Esophagus muscularis mucosa (tissue), 4 donors: Measurements from ENCODE around the gene UCN2. TPM values are rescaled to one million over a fixed set of nuclear protein-coding genes. Genes with fewer than 3 reads are reported as not detected.

Source experiments
- DNase-seq: peaks from one replicate; pipeline ENCODE4 v3.0.0-alpha.2; 2017; ENCODE audit errors: extremely low spot score
- H3K27ac ChIP-seq, 4 donors: fragments of 200-600 bp; sonication (generic); replicated peaks in 1 of 4; 1 replicate in 3 of 4; 2 replicates in 1 of 4; pipeline ENCODE4 v1.5.1; 2016 to 2019; ENCODE audit warnings: mild to moderate bottlenecking in 1 of 4
- H3K27me3 ChIP-seq, 4 donors: fragments of 200-600 bp; sonication (generic); one replicate each; pipeline versions ENCODE4 v1.5.1 to v1.6.0; 2016 to 2019
- H3K36me3 ChIP-seq, 4 donors: fragments of 200-600 bp; sonication (generic); one replicate each; pipeline ENCODE4 v1.5.1; 2016 to 2019
- H3K4me1 ChIP-seq, 4 donors: fragments of 200-600 bp; sonication (generic); one replicate each; pipeline ENCODE4 v1.5.1; 2016 to 2019
- H3K4me3 ChIP-seq, 4 donors: fragments of 200-600 bp; sonication (generic); 1 replicate in 2 of 4; 2 replicates in 2 of 4; pipeline ENCODE4 v1.5.1; 2016 to 2019; ENCODE audit warnings: mild to moderate bottlenecking in 4 of 4, moderate library complexity in 1 of 4
- H3K9me3 ChIP-seq, 4 donors: fragments of 200-600 bp; sonication (generic); 1 replicate in 3 of 4; 2 replicates in 1 of 4; pipeline ENCODE4 v1.5.1; 2016 to 2019
- CTCF ChIP-seq, 3 experiments: fragments of 200-600 bp in 2 of 3; fragments of 450-650 bp in 1 of 3; sonication (generic) in 2 of 3; IDR thresholded peaks; one replicate each; pipeline ENCODE4 v1.5.1; 2017 to 2019; ENCODE audit warnings: antibody characterized with exemption in 3 of 3, mild to moderate bottlenecking in 2 of 3, moderate library complexity in 1 of 3
- EP300 ChIP-seq: sonication (generic); formaldehyde crosslinking; IDR thresholded peaks from one replicate; pipeline ENCODE4 v1.6.1; 2017; ENCODE audit warnings: antibody characterized with exemption
- POLR2A ChIP-seq: fragments of 450-650 bp; IDR thresholded peaks from one replicate; pipeline ENCODE4 v1.6.1; 2017; ENCODE audit warnings: antibody characterized with exemption, moderate library complexity, mild to moderate bottlenecking, low read depth
- POLR2AphosphoS5 ChIP-seq, 2 donors: sonication (generic); formaldehyde crosslinking; IDR thresholded peaks; one replicate each; pipeline ENCODE4 v1.6.1; 2017; ENCODE audit warnings: antibody characterized with exemption in 2 of 2
- WGBS: methylation state at CpG from one replicate; pipeline ENCODE4 v1.1.5; 2018; 5-methylcytosine and 5-hydroxymethylcytosine counted together
- intact Hi-C: fragments of 100-400 bp; cut with DNase I; formaldehyde crosslinking; loops from one replicate; pipeline ENCODE4 v1.15.1; 2023
- total RNA-seq, 4 donors: library from RNA; depleted of rRNA; stranded (reverse); fragments of >200 nt; gene quantifications; one replicate each; pipeline versions ENCODE4 v1.1.0 to v1.2.1, GENCODE V29; 2016

UCN2 gene
- total RNA-seq, 4 donors from 2014 or later: not detected

GRCh38 chr3:48565591-48566400, 2.2 kb upstream of the UCN2 start:
- Histone ChIP-seq H3K9me3 (no peaks in the 10 kb centered on the region), H3K27ac (no peak overlapping the region), H3K4me1 (peaks cover 5 to 21% (median 12%) of the 10 kb centered on the region in 4 donors), H3K36me3 (no peaks in the 10 kb centered on the region), H3K27me3 (no peaks in the 10 kb centered on the region), H3K4me3 (no peak overlapping the region)
- TF ChIP-seq CTCF (IDR thresholded peaks at IDR 0.05) (no peak), POLR2AphosphoS5 (IDR thresholded peaks at IDR 0.05) (no peak), POLR2A (no peak), EP300 (no peak)
- 48% methylated on average over 4 of the region's 7 CpGs for WGBS
- intact Hi-C loops: no loop called here
- DNase-seq: no peak

GRCh38 chr3:48565186-48565585, 1.6 kb upstream of the UCN2 start:
- Histone ChIP-seq H3K4me3 (no peak overlapping the region), H3K27ac (no peak overlapping the region), H3K36me3 (no peaks in the 10 kb centered on the region), H3K4me1 (peaks cover 12 to 27% (median 19%) of the 10 kb centered on the region in 4 donors), H3K9me3 (no peaks in the 10 kb centered on the region), H3K27me3 (no peaks in the 10 kb centered on the region)
- WGBS: 79% methylated on average over 8 of the region's 11 CpGs
- no peak for DNase-seq
- no peak for TF ChIP-seq EP300
- TF ChIP-seq CTCF (IDR thresholded peaks at IDR 0.05): no peak
- TF ChIP-seq POLR2AphosphoS5 (IDR thresholded peaks at IDR 0.05): no peak
- TF ChIP-seq POLR2A: no peak
- intact Hi-C loops: no loop called here

GRCh38 chr3:48564667-48565066, 1.1 kb upstream of the UCN2 start:
- WGBS: 95% methylated on average over 6 of the region's 11 CpGs
- no peaks in the 10 kb centered on the region for H3K27me3 ChIP-seq
- peak overlapping the region in 1 of 4 donors; percentile 46 for H3K27ac ChIP-seq
- TF ChIP-seq POLR2AphosphoS5 (IDR thresholded peaks at IDR 0.05) (no peak), POLR2A (no peak), CTCF (IDR thresholded peaks at IDR 0.05) (no peak), EP300 (no peak)
- H3K9me3 ChIP-seq: no peaks in the 10 kb centered on the region
- no peaks in the 10 kb centered on the region for H3K36me3 ChIP-seq
- intact Hi-C loops: no loop called here
- no peak overlapping the region for H3K4me3 ChIP-seq
- no peak for DNase-seq
- peaks cover 16 to 32% (median 24%) of the 10 kb centered on the region in 4 donors for H3K4me1 ChIP-seq

- H3K9me3 ChIP-seq: no peaks in the 10 kb centered on the region
- DNase-seq: no peak
- H3K27me3 ChIP-seq: no peaks in the 10 kb centered on the region
- H3K36me3 ChIP-seq: no peaks in the 10 kb centered on the region
- peak overlapping the region in 2 of 4 donors; percentile 46 to 52 for H3K27ac ChIP-seq
- H3K4me1 ChIP-seq: peaks cover 22 to 38% (median 30%) of the 10 kb centered on the region in 4 donors
- TF ChIP-seq POLR2AphosphoS5 (IDR thresholded peaks at IDR 0.05): peak in 1 of 2 donors; percentile 6
- TF ChIP-seq POLR2A: no peak
- TF ChIP-seq EP300: no peak
- TF ChIP-seq CTCF (IDR thresholded peaks at IDR 0.05): no peak
- WGBS: 50% methylated on average over 3 of the region's 10 CpGs
- intact Hi-C loops: no loop called here
- H3K4me3 ChIP-seq: no peak overlapping the region
Measured at GRCh38 chr3:48564022-48564421, 441 bp upstream of the UCN2 start.
